Hematopoietic multipotent progenitor cell treated with erythropoietin and hydrocortisone succinate and interleukin-3 and kit ligand, for 4 days (in vitro differentiated cells): ENCODE measurements around the gene STAG1.
A peak's percentile ranks its signal among the peaks of the same experiment; 100 is the strongest.
"Not testable (repeated sequence)": the region's sequence is repeated elsewhere in the genome, so short reads cannot be mapped to it uniquely, and the experiment has no call there.

Source experiments
- DNase-seq: peaks from one replicate; pipeline ENCODE4 v3.0.0-alpha.2; 2015

STAG1 gene

DNA sequence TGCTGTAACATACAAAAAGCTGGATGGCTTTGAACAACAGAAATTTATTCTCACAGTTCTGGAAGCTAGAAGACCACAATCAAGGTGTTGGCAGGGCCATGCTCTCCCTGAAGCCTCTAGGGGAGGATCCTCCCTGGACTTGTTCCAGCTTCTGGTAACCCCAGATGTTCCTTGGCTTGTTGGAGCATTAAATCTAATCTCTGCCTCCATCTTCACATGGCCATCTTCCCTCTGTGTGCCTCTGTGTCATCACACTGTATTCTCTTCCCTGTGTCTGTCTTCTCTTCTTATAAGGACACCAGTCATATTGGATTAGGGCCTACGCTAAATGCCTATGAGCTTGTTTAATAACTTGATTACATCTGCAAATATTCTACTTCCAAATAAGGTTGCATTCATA is 109.5 kb downstream of the STAG1 start:
- DNase-seq = peak; percentile 66

DNA sequence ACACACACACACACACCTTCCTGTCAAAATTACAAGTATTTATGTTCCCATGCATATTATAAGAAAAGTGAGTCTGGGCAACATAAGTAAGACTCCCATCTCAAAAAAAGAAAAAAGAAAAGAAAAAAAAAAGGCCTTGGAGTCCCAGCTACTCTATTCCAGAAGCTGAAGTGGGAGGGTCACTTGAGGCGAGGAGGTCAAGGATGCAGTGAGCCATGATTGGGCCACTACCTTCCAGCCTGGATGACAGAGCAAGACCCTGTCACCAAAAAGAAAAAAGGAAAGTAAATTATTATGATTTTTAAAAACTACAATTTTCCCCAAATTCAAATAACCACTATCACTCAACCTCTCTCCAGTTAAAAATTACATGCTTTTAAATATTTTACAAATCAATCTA is 113.1 kb downstream of the STAG1 start:
- no peak for DNase-seq

DNA sequence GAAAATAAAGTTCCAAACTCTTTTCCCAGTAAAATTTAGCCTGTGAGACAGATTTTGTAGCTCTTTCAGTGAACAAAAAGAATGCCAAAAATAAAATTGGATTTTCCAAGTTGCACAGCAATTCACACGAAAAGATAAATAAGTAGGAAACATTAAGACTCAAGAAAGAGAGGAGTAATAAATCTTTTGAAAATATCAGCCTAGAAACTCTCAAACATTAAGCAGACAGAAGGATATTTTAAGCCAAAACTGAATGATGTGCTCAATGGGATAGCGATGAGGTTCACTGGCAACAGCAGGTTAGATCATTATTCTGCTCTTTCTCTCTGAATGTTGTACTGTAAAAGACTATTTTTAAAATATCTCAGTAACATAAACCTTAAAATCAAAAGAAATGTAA is 115.0 kb downstream of the STAG1 start:
- no peak for DNase-seq

DNA sequence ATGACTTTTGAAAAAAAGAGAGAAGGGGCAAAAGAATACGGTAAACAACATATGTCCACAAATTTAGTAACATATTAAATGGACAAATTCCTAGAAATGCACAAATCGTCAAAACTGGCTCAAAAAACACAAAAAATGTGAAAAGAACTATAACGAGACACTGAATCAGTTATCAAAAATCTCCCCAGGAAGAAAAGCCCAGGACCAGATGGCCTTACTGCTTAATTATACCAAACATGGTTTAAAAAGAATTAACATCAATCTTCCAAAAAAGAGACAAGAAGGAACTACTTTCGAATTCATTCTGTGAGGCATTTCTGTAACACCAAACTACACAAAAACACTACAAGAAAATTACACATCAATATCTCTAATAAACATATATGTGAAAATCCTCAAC is 117.4 kb downstream of the STAG1 start:
- DNase-seq = no peak

DNA sequence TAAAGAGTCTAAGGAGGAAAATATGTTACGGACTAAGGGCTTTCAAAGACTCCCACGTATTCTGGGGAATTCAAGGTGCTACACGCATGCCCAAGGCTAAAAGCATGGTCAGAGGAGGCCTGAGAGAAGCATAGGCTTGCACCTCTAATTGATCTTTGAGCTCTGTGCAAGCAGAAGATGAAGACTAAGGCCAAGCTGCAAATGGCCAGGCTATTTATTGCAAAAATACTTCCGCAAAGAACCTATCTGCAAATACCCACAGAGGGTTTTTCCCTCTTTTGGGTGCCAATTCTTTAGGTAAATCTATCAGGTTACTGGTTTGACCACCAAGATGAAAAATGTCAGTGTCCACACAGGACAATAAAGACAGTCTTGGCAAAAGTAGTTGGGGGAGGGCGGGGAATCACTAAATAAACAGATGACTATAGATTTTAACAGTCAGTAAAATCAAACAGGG is 119.5 kb downstream of the STAG1 start:
- DNase-seq = no peak

DNA sequence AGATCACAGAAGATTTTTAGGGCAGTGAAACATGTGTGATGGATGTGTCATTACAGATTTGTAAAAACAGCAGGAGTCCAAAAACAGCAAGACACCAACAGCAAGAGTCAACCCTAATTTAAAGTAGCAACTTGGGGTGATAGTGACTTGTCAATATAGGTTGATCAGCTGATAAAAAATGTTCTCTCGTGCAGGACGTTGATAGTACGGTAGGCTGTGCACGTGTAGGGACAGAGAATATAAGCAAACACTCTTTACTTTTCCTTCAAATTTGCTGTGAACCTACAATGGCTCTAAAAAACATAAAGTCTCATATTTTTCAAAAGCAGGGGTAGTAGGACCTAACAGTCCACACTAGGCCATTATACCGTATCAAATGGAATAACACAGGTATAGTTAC is 120.8 kb downstream of the STAG1 start:
- no peak for DNase-seq

DNA sequence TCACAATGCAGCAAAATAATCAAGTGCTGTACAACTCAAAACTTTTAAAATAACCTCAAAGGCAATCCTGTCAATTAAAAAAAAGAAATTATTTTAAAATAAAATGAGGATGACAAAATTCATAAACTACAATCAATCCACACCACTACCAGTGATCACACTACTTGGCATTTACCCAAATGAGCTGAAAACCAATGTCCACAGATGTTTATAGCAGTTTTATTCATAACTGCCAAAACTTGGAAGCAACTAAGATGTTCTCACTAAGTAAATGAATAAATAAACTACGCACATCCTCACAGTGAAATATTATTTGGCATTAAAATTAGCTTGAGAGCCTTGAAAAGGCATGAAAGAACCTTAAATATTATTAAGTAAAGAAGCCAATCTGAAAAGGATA is 121.3 kb downstream of the STAG1 start:
- peak; percentile 31 for DNase-seq

DNA sequence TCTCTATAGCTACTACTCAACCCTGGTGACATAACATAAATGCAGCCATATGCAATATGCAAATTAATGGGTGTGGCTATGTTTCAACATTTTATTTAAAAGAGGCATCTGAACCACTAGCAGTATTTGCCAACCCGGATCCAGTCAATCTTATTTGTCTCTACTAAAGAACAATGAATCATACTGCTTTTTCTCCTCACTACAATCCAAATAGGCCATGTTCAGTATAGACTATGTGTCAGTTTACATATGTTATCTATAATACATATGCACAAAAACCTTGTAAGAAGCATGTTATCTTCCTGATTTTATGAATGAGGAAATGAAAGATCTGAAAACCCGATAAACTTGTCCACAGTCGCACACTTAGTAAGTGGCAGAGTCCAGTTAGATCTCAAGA is 125.7 kb downstream of the STAG1 start:
- peak; percentile 54 for DNase-seq

DNA sequence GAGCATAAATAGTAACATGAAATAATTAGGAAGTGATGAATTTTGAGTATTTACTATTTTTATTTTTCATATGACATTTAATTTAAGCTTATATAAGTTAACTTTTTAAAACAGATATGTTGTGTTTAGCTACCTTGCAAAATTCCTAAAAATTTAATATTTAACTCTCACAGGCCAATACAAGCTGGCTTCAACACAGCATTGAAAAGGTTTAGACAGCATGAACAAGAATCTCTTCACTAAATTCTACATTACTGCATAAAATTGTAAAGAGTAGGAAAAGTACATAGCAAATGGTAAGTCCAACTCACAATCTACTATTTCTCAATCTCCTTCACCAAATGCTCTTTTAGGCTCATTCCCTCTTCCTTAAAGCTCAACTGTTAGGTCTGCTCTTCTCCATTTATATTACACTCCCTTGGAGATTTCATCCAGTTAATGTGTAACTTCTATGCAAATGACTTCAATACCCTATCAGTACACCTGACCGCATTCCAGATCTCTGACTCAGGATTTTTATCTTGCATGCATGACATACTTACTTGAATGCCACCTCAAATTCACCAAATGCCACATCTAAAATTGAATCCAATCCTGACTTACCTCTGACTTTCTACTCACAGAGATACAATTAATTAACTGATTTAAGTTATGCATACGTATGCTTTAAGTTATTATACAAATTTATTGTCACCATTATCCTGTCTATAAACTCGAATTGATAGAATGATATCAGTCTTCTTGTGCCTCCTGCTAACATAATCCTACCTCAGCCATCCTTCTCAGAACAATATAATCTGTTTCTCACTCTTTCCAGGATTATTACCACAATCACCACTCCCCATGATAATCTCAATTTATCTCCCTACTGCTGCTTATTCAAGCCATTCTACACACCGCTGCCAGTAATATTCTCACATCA is 127.0 kb downstream of the STAG1 start:
- DNase-seq = no peak

DNA sequence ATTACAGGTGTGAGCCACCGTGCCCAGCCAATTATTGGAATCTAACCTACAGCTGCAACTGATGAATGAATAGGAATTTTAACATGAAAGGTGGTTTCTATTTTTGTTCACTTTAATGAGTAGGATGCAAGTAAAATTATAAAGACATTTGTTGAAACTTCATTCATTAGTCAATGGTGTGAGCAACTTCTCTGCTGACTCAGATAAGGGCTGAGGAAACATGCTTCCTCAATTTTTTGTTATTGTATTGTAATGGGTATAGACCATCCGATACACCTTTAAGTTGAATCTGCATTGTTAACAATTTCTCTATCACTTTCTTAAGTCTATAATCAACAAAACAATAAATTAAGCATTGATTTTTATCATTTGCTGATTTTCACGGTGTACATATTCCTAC is 127.8 kb downstream of the STAG1 start:
- DNase-seq = peak; percentile 72

DNA sequence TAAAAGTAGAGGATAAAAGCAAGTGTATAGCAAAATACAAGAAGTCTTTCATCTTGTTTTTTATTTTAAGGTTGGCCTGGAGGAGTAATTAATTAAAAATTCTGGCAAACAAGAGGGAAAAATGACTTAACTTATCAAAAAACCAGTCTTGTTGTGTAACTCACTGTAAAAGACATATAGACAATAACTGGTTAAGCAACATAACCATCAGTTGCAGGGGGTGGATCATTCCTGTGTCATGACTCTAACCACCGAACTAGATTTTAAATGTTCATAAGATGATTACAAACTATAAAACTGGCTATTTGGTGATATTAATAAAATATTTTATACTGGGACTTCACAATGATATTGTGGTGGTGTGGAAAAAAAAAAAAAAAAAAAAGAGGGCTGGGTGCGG is 130.6 kb downstream of the STAG1 start:
- no peak for DNase-seq

DNA sequence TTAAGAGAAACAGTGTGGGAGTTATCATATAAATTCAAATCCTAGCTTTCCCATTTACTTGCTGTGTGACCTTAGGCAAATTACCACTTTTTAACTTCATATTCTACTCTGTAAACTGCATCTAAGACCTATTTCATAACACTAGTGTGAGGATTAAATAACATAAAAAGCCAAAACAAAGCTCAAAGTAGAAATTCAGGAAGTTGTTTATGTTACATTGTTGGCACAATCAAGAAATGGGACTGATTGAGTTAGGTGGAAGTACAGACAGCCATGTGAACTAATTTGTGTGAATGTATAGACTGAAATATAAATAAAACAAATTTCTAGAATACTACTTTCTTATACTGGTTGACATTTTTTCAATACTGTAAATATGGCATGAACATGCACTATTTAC is 131.7 kb downstream of the STAG1 start:
- DNase-seq = no peak

DNA sequence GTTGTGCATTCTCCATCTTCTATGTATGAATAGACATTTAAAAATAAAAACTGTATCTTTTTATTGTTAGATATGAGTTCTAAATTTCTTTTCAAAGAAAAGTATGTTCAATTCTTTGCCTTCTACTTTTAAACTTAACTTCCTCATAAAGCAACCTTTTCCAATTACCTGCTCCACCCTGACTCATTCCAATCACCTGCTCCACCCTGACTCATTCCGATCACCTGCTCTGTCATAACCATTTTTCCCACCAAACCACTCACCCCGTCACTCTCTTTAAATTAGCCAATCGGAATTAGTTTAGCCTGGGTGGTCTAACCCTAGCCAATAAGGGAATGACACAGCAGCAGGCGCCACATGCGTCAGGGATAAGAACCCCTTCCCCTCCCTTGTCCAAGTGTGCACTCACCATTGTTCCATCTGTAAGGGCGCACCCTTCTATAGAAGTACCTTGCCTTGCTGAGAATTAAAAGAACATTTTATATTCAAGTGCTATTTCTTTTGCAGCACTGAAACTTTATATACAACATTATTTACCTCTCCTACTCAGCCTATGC is 134.1 kb downstream of the STAG1 start:
- DNase-seq = not testable (repeated sequence)

DNA sequence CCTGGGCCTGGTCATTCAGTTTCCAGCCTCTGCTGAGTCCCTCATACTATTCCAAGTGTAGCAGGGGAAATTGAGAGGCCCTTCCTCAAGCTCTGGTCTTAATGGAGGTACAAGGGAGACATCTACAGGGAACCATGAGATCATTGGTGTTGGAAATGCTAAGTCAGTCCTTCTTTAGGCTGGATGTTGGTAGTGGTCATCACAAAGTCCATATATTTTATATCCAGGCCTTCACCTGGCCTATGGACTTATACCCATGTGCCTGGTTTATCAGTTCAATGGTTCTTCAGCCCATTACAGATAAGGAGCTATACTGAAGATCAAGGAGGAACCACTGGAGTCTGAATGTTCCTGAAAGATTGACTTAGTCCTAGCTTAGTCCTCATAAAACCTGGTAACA is 135.0 kb downstream of the STAG1 start:
- peak; percentile 41 for DNase-seq

DNA sequence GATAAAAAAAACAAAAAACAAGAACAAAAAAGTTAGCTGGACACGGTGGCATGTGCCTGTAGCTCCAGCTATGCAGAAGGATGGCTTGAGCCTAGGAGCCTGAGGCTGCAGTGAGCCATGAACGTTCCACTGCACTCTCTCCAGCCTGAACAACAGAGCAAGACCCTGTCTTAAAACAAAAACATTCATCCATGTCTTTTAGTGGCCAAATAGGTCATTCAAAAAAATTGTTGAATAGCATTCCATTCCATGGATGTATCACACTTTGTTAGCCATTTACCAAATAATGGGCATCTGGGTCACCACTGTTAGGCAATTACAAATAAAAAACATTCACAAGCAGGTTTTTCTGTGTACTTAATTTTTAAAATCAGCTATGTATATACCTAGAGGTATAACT is 139.7 kb downstream of the STAG1 start:
- DNase-seq = no peak

DNA sequence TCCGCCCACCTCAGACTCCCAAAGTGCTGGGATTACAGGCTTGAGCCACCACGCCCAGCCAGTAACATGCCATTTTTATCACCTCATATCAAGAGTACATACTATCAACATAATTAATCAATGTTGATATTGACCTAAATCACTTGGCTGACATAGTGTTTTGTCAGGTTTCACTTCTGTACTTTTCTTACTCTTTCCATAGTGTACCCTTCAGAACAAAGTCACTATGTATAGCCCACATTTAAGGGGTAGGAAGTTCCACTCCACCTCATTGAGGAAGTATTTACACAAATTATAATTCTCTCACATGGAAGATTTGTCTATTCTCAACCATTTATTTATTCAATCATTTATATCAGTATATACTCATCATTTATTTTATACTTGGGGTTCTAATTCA is 145.2 kb downstream of the STAG1 start:
- DNase-seq = no peak

DNA sequence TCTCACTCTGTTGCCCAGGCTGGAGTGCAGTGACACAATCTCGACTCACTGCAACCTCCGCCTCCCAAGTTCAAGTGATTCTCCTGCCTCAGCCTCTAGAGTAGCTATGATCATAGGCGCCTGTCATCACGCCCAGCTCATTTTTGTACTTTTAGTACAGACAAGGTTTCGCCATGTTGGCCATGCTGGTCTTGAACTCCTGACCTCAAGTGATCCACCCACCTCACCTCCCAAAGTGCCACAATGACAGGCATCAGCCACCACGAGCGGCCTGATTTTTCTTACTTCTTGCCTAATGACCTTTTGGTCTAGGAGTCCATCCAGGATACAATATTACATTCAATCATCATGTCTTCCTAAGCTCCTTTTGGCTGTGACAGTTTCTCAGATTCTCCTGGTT is 146.0 kb downstream of the STAG1 start:
- DNase-seq = not testable (repeated sequence)

DNA sequence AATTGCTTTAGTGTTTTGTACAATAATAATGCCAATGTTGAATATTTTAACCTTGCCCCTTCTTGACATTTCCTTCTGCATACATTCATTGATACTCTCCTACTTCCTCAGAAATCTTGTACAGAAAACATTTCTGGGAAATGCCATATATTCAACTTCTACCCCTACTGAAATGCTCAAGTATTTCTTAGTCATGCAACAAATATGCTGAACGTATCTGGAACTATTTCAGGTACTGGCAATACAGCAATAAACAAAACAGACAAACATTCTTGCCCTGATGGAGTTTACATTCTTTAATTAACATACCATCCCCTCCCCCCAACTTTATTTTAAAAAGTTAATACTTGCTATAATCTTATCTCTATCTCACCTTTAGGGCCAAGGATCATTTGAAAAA is 147.2 kb downstream of the STAG1 start:
- DNase-seq = no peak

DNA sequence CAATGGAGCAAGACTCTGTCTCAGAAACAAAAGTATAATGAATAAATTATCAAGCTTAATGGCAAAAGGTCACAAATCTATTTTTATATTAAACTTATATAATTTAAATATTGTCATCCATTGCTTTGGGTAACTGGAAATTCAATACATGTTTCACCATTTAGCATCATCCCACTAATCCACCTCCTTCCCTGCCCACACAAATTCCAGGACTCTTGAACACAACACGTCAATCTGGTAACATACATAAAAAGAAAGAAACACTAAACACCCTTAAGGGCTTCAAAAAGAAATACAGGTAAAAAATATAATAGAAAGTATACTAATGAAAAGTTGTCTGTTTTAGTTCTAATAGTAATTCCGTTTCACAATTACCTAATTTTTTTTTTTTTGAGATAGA is 149.4 kb downstream of the STAG1 start:
- no peak for DNase-seq

DNA sequence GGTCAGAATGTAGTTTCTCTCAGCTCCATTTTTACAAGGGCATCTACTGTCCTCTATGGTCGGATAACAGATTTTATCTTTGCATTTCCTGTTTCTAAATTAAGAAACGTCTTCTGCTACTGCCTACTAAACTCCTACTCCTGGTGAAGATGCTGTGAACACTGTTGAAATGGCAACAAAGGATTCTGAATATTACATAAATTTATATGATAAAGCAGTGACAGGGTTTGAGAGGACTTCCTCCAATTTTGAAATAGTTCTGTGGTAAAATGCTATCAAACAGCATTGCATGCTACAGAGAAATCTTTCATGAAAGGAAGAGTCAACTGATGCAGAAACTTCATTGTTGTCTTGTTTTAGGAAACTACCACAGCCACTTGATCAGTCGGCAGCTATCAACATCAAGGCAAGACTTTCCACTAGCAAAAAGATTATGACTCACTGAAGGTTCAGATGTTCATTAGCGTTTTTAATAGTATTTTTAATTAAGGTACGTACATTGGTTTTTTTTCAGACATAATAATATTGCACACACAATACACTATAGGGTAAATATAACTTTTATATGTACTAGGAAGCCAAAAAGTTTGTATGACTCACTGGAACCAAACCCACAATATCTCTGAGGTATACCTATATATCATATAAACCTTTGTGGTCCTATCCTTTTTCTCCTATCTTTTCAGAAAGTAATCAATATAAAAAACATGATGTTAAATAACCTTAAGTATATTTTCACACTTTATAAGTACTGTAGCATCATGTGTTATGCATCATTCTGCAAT is 156.1 kb downstream of the STAG1 start:
- peak; percentile 63 for DNase-seq

DNA sequence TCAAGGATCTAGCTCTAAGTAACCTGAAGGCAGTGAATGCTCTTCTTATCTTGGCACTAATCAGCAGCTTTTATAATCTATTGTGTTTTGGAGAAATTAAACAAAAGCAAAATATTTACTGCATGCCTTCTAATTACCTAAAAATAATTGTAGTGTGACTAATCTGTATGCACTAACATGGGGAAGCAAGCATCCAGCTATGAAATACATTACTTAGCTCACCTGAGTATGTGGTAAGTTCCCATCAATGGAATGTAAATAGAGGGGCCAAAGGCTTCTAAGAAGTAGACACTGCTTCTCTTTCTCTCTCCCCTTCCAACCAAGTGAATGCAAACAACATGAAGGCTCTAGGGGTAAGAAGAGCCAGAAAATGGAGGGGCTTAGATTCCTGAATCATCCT is 165.6 kb downstream of the STAG1 start:
- no peak for DNase-seq

DNA sequence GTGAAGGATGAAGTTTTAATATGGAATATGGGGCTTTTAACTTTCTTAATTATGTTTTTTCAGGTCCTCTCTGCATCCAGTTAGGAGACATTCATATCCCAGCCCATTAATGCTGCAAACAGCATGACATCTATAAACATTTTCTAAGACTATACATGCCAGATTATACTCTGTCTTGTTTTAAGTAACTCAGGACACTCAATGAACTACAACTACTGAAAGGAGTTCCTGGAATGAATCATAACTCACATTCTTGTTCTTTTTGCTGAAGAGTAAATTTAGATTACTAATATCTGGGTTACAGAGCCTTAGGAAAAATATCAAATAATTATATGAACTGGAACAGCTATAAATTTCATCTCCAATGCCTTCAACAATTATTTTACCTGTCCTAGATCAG is 167.4 kb downstream of the STAG1 start:
- no peak for DNase-seq

DNA sequence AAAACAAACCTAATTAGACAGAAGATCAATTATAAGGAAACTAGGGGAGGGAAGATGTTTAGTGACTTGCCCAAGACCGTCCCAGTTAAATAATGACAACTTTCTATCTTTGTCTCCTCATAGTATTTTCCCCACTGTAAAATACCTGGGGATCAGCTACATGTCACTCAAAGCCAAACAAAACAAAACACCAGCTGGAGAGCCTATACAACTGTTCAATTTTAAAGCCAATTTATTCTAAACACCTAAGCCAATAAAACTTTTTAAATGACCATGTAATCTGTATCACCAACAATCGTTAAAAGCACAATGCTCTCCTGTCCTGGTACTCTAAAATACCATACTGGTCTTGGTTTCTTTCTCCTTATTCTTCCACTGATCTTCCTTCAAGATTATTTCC is 168.4 kb downstream of the STAG1 start:
- no peak for DNase-seq

DNA sequence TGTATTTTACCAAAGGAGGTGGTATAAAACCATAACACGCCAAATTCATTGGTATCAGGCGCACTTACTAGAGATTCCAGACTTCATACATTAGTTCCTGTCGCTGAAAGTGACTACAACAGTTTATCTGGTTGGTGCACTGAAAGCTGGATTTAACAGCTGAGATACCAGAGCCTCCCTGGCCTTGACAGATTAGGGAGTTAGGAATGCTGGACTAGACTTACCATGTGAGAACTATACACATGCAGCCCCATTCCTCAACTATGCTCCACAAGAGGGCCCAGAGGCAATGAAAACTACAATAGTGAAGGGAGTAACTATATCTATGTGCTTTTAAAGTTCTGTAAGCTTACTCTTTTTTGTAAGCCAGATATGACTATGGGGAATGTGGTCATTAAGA is 174.4 kb downstream of the STAG1 start:
- peak; percentile 35 for DNase-seq
